BE2C (cell line): ENCODE data around the gene TMEM33.
A peak's percentile ranks its signal among the peaks of the same experiment; 100 is the strongest.

Experiments used
- DNase-seq: peaks from one replicate; pipeline ENCODE4 v3.0.0-alpha.2; 2020
- H3K27me3 ChIP-seq: fragments of 250-450 bp; sonication (Bioruptor Pico); 2 replicates; pipeline ENCODE4 v1.5.1; 2020; ENCODE audit warnings: mild to moderate bottlenecking
- H3K36me3 ChIP-seq: fragments of 250-450 bp; sonication (Bioruptor Pico); 2 replicates; pipeline ENCODE4 v1.5.1; 2020; ENCODE audit warnings: mild to moderate bottlenecking
- H3K4me1 ChIP-seq: fragments of 250-450 bp; sonication (Bioruptor Pico); 2 replicates; pipeline ENCODE4 v1.5.1; 2020
- H3K4me3 ChIP-seq: 2 replicates; pipeline ENCODE4 v1.5.1; 2011; ENCODE audit warnings: low read depth, low read length
- H3K9me3 ChIP-seq: fragments of 250-450 bp; sonication (Bioruptor Pico); 2 replicates; pipeline ENCODE4 v1.5.1; 2020
- TF ChIP-seq, protein P1 (sequence below): IDR thresholded peaks from 2 replicates; pipeline ENCODE4 v1.5.1; 2012; ENCODE audit warnings: mild to moderate bottlenecking, low read depth, low read length

Gene TMEM33

DNA sequence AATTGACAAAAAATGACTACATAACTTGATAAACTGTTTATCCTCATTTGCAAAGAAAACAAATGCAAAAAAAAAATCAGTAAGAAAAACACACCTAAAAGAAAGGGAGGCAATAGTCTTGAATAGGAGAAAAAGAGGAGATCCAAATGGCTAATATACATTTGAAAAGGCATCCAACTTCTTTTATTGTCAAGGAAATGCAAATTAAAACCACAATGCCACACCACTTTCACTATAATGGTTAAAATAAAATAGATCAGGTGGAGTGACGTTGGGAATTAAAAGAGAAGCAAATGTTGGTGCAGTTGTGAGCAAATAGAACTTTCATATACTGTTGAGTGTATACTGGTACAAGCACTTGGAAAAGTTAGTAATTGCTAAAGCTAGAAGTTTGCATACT is 49.9 kb downstream of the TMEM33 start:
- no peak for DNase-seq
- no peaks in the 10 kb centered on the region for H3K27me3 ChIP-seq
- H3K4me3 ChIP-seq = no peak overlapping the region
- TF ChIP-seq, protein P1, sequence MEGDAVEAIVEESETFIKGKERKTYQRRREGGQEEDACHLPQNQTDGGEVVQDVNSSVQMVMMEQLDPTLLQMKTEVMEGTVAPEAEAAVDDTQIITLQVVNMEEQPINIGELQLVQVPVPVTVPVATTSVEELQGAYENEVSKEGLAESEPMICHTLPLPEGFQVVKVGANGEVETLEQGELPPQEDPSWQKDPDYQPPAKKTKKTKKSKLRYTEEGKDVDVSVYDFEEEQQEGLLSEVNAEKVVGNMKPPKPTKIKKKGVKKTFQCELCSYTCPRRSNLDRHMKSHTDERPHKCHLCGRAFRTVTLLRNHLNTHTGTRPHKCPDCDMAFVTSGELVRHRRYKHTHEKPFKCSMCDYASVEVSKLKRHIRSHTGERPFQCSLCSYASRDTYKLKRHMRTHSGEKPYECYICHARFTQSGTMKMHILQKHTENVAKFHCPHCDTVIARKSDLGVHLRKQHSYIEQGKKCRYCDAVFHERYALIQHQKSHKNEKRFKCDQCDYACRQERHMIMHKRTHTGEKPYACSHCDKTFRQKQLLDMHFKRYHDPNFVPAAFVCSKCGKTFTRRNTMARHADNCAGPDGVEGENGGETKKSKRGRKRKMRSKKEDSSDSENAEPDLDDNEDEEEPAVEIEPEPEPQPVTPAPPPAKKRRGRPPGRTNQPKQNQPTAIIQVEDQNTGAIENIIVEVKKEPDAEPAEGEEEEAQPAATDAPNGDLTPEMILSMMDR = no peak
- no peaks in the 10 kb centered on the region for H3K36me3 ChIP-seq
- peaks cover 2% of the 10 kb centered on the region; the same call in 1 of the 2 replicates for H3K4me1 ChIP-seq
- H3K9me3 ChIP-seq = no peaks in the 10 kb centered on the region

DNA sequence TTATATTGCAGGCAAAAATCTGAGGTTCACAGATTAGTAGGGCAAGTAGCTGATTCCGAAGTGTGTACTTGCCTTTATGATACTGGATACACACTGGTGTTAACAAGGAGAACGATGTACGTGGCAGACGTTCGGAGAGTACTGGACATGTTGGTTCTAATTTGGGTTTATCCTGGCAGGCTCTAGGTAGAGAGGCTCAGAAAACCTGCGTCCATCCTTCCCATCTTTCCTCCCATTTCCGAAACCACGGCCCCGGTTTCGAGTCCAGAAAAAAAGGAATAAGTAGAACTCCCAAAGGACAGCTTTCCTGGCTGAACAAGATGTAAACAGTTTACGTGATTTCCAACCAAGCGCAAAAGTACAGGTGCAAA is 54.8 kb downstream of the TMEM33 start:
- Histone ChIP-seq H3K36me3 (no peaks in the 10 kb centered on the region), H3K27me3 (no peaks in the 10 kb centered on the region), H3K4me3 (peak overlapping the region; percentile 97), H3K9me3 (no peaks in the 10 kb centered on the region), H3K4me1 (peaks cover 2% of the 10 kb centered on the region; the same call in 1 of the 2 replicates)
- TF ChIP-seq, protein P1 = no peak
- DNase-seq = no peak

DNA sequence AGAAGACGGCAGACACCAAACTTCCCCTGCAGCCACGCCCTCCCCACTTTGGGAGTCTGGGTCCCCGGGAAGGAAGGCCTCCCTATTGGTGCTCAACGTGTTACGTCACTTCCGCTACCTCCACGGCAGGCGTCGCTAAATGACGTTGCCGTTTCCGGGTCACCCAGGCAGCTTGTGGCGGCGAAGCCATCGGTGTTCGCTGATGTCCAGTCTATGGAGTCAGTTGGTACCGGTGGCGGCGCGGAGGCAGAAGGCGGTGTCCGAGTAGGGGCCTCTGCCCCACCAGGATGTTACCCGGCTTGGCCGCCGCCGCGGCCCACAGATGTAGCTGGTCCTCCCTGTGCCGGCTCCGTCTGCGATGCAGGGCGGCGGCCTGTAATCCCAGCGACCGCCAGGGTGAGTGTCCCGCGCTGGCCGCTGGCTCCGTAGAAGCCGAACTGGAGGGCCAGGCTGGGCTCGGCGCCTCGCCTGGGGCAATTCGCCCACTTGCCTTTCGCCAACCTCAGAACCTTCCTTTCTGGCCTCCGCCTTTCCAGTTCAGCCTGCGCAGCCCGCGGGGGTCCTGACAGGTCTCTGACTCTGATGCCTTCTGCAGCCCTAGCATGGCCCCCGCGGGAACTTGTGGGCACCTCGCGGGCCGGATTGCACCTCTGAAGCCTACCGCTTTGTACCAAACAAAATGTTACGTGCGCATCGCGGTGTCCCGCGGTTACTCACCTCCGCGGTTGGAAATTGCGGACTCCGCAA is 55.3 kb downstream of the TMEM33 start, which contains the start of gene SLC30A9:
SLC30A9 (plus strand) TSS at position 166 of the 747 bp plus-strand sequence; CDS start at position 288, 122 bp downstream.
- H3K4me3 ChIP-seq = peak within 1 kb of the TSS; percentile 97
- DNase-seq = peak; percentile 94
- TF ChIP-seq, protein P1 = peak; percentile 38
- no peaks in the 10 kb centered on the region for H3K36me3 ChIP-seq
- no peaks in the 10 kb centered on the region for H3K9me3 ChIP-seq
- peaks cover 2% of the 10 kb centered on the region; the same call in 1 of the 2 replicates for H3K4me1 ChIP-seq
- no peaks in the 10 kb centered on the region for H3K27me3 ChIP-seq

DNA sequence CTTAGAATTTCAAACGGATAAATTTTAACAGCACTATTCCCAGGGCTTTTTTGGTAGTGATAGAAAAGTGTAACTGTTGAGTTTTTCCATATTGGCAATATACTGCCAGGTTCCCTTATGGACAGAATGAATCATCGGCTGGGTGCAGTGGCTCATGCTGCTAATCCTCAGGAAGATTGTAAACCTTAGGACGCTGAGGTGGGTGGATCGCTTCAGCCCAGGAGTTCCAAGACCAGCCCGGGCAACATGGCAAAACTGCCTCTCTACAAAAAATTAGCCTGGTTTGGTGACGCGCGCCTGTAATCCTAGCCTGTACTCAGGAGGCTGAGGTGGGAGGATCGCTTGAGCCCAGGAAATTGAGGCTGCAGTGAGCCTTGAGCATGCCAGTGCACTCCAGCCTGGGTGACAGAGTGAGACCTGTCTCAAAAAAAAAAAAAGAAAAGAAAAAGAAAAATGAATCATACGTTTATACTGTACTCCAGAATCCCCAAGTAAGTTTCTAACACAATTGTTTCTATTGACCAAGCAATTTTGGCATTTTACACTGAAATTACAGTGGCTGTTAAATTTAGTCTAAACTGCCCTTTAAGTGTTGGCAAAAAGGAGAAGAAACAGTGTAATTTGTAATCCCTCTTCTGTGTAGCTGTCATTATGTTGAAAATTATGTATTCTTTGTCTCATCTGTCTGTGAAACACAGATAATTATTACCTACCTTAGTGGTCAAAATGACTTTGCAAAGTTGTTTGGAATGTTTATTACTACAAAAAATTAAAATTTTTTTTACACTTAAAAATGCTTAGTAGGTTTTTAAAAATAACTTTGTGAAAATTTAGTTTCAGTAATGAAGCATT is 56.9 kb downstream of the TMEM33 start:
- no peaks in the 10 kb centered on the region for H3K36me3 ChIP-seq
- no peak for DNase-seq
- H3K4me1 ChIP-seq = peaks cover 2% of the 10 kb centered on the region; the same call in 1 of the 2 replicates
- TF ChIP-seq, protein P1 = no peak
- H3K9me3 ChIP-seq = no peaks in the 10 kb centered on the region
- H3K4me3 ChIP-seq = peak overlapping the region; percentile 97
- H3K27me3 ChIP-seq = no peaks in the 10 kb centered on the region

DNA sequence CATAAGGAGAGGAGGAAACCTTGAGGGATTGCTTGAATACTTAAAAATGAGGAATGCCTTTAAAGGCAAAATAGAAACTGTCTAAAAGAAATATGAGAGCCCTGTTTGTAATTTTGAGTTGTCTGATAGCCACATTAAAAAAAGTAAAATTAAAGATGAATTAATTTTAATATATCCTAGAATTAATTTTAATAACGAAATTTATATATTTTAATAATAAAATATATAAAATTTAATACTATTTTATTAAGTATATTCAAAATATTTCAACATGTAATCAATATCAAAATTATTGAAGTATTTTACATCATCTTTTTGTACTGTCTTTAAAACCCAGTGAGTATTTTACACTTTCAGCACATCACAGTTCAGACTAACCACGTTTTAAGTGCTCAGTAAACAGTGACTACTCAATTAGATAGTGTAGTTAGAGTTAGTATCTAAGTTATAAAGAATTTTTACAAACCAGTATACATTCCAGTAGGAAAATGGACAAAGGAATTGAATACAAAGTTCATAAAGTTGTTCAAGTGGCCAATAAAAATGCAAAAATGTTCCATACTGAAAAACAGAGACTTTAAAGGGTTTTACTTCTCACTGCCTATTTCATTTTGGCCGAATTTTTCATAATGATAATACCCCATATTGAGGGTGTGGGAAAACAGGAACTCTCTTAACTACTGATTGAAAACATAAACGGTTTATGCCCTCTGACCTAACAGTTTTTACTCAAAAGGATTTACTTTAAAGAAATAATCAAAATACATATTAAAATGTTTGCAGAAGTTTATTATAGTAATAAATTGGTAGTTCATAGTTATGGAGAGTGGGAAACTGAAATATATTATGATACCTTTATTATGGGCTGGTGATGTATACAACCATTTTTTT is 58.0 kb downstream of the TMEM33 start:
- Histone ChIP-seq H3K27me3 (no peaks in the 10 kb centered on the region), H3K36me3 (no peaks in the 10 kb centered on the region), H3K4me1 (peaks cover 2% of the 10 kb centered on the region; the same call in 1 of the 2 replicates), H3K9me3 (no peaks in the 10 kb centered on the region), H3K4me3 (no peak overlapping the region)
- DNase-seq = no peak
- TF ChIP-seq, protein P1 = no peak
